Activated naive CD4-positive, alpha-beta T cell (primary cell): ENCODE data around the gene SLC24A5.
A peak's percentile ranks its signal among the peaks of the same experiment; 100 is the strongest.

Experiments
- DNase-seq, 4 experiments: peaks; one replicate each; lab custom pipeline; 2025; lab: John Stamatoyannopoulos, UW

The SLC24A5 gene

DNA sequence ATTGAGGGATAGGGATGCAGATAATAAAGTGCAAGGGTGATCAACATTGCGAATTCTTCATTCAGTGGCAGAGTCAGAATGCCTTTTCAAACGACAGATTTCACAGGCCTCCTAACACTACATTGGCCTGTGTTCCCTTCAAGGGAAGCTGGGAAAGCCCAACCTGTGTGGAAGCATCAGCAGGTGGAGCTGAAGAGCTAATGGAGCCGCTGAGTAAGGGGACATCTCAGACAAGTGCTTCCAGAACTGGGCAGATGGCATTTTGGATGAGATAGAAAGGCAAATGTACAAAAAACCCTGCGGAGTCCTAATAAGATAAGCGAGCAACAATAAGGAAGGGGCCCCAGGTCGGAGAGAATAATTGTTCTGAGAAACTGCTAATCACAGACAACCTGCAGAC, 8.5 kb upstream of the SLC24A5 start:
- DNase-seq: no peak

DNA sequence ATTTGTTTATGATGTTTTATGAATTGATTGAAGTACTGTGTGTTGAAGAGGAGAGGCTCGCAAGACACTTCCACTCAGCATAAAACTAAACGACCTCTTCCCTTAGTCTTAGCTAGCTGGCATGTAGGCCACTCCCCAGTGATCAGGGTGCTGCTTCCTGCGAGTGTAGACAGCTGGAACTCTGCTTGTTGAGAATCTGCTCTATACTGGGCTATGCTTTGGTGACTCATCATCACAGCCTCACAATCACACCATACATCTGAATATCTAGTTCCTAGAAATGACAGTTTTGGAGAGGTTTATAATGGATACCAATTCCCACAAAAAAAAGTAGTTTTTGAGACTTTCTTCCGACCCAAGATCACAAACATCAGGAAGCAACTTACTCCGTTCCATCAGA, 1.5 kb upstream of the SLC24A5 start:
- no peak for DNase-seq

DNA sequence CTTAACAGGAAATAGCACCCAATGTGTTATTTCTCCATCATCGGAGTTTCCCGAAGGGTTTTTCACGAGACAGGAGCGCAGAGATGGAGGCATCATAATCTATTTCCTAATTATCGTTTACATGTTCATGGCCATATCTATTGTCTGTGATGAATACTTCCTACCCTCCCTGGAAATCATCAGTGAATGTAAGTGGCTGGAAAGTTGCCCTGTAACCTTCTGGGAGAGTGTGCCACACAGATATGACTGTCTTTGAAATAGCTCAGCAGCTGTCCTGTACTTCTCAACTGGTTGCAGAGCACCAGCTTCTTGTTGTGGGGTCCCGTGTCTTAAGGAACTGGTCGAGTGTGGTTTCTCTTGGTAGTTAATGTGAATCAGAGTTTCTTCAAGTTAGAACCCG, 1.1 kb downstream of the SLC24A5 start:
- DNase-seq: no peak

DNA sequence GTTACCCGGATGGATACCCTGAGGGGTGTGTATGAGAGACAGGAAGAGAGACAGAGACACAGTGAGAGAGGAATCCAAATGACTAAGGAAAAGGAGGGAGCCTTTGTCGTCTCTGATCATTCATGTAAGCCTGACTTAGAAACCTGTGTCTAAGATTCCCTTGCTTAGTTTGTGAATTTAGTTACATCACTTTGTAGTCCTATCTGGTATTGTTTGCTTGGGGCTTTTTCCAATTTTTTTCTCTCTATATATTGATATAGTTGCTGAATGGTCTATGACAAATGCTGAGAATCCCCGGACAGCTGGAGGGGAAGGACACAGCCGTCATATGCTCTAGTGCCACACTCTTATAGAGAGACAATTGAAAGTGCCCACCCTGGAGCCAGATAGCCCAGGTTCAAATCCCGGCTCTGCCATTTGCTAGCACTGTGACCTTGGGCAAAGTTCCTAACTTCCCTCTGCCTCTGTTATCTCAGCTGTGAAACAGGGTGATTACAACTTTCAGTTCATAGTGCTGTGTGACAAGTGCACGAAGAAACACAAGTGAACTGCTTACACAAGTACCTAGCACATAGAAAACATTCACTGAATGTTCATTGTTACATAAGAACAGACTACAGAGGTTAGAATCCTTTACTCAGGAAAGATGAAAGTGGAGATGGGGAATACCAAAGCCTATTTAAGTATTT, 6.0 kb downstream of the SLC24A5 start:
- no peak for DNase-seq

DNA sequence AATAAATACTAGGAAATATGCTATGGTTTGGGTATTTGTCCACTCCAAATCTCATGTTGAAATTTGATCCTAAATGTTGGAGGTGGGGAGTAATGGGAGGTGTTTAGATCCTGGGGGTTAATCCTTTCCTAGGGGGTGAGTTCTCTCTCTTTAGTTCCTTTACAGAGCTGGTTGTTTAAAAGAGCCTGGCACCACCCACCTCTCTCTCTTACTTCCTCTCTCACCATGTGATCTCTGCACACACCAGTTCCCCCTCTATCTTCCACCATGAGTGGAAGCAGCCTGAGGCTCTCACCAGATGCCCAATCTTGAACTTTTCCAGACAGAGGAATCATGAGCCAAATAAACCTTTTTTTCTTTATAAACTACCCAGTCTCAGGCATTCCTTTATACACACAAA, 10.5 kb downstream of the SLC24A5 start:
- DNase-seq: no peak

DNA sequence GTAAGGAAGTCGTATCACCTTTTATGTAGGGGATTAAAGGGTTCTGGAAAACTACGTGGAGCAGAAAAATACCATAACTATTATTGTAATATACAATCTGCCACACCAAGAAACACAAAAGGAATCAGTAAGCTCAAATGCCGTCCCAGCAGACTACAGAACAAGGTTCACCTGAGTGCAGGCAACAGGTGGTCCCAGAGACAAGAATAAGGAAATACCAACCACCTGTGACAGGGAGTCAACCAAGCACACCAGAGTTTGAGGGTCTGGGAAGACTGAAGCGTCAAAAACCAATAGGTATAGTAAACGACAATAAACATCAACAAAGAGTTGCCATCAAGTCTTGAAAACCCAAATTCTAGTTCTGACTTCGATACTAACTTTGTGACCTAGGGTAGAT, 12.1 kb downstream of the SLC24A5 start:
- DNase-seq: no peak

DNA sequence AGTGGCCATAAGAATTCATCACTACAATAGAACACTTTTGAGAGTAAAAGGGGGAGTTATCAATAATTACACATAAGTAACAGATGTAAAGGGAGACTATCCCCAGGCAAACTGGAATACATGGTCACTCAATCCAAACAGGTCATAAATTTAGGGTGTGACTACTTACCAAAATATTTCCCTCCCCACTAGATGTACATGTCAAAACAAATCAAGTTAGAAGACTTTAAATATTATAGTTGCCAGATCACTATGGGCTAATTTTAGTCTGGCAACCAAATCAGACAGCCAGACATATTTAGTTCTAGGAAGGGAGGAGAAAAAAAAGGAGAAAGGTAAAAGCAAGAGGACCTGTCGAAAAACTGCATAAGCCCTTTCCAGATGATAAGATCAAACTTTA, 23.1 kb downstream of the SLC24A5 start:
- no peak for DNase-seq

DNA sequence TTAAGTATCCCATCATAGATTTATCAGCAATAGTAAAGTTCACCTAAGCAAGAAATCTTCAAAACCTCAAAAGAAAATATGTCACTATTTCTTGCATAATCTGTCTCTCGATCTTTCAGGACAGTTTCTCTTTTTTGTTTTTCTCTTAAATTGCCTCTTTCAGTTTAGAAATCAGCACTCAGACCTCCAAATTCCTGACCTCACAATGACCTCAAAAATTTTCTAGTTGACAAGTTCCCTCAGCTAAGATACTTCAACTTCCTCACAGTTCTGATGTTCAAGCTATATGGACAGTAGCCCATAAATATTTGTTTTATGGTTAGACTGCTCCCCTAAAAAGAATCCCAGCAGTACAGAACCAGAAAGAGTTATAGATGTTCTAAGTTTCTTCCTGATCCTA, 24.1 kb downstream of the SLC24A5 start:
- DNase-seq: no peak

DNA sequence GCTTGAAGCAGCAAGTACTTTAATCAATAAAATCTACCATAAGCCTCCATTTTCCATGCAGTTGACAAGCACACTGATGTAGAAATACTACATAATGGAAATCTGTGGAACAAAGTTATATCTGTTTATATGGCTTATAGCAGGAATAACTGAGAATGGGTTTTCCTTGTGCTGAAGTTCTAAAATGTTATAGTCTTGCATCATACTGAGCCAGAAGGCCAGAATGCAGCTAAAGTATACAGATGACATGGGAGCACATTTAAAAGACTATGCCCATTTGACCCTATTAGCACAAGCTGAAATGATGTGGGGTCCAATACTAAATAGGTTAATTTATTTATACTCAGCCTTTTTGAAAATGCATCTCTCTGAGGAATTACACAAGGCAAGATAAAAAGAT, 25.1 kb downstream of the SLC24A5 start:
- DNase-seq: no peak

DNA sequence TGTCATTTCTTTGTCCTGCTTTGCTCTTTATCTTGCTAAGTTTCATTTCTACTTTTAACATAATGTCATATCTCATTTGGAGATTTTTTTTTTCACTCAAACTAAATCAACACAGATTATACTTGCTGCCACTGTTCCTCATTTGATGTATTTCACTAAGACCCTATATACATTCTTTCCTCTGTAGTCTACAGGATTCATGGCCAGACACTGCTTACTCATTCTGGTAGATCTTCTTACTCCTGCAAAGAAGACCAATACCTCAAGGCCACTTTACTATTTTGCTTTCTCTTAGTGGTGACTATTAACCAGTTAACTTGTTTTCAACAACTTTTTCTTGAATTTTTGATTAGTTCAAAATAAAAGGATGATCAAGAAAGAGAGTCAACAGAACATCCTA, 26.6 kb downstream of the SLC24A5 start:
- no peak for DNase-seq

DNA sequence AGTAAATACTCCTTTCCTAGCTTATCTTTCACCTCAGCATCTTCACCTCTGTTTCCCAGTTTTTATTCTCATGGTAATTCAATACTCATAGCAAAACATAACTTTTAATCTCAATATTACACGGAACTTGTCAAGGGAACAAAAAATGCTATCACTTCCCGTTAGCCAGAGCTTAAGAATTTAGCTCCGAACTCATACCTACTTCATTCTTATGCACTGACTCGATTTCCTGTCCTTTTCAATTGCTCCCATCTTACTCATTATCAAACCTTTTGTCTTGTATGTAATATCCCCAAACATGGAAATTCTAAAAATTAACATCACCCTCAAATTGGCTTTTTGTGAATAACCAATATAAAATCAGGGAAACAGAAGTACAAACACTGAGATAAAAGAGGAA, 29.1 kb downstream of the SLC24A5 start:
- DNase-seq: no peak

DNA sequence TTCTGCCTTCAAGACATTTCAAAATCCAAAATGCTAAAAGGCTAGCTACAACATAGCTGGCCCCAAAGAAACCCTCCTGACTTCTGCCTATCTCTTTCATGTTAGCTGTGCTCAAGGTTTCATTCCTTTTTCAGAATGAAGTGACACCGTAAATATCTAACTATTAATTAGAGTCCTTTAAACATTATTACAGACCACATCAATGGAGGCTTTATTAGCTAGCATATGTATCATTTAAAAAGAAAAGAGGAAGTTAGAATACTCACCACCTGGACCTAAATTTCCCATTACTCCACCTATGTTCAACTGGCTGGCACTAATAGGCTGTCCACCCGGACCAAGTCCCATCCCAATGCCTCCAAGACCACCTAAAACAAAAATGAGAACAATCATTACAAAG, 32.7 kb downstream of the SLC24A5 start:
- DNase-seq: no peak

DNA sequence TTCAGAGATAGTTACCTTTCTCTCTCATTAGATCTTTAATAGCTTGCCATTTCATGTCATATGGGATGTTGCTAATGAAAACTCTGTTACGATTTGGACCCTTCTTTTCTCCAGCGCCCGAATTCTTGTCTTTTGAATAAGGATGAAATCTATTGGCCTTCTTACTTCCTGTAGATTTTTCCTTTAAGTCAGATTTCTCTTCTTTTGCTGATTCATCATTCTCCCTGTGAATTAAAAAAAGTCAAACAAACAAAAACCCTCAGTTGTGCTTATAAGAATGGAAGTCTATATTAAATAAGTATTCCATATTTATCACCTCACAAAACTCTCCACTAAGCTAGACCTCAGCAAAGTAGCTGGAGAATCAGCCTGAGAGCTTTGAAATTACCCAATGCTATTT, 47.8 kb downstream of the SLC24A5 start:
- DNase-seq: no peak

DNA sequence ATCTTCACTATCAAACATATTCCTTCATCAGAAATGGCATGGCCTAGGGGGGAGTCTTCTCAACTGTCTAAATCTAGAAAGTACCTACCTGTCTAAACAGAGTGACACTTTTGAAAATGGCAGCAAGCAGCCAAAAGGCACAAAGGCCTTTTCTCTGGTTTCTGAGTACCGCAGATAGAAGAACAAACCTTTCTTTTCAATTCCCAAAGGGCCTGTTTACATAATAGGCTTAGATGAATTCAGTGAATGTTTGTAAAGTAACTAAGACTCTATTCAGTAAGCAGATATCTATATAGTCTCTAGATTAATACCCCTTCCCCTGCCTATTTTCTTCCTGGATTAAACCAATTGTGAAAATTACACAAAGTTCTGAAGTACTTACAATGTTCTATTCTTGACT, 50.2 kb downstream of the SLC24A5 start:
- no peak for DNase-seq

DNA sequence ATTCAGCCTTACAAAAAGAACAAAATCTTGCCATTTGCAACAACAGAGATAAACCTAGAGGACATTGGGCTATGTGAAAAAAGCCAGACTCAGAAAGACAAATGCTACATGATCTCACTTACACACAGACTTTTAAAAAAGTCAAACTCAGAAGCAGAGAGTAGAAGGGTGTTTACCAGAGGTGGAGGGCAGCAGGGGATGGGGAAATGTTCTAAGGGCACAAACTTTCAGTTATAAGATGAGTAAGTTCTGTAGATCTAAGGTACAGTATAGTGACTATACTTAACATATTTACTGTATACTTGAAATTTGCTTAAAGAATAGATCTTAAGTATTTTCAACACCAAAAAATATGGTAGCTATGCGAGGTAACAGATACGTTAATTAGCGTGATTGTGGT, 54.3 kb downstream of the SLC24A5 start:
- no peak for DNase-seq

DNA sequence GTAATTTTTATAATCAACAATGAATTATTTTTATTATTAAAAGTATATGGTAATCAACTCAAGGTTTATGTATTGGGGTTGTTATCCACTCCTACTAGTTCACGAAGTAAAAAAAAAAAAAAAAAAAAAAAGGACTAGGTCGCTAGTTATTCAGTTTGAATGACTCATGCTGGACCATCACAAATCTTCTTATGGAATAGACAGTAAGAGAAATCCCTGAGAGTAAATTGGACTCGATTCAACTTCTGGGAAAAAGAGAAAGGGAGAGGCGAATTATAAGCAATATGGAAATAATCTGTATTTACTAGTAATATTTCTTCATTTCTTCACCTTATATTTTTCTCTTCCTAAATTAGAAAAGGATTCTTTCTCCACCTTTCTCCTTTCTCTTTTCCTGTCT, 55.3 kb downstream of the SLC24A5 start:
- no peak for DNase-seq

DNA sequence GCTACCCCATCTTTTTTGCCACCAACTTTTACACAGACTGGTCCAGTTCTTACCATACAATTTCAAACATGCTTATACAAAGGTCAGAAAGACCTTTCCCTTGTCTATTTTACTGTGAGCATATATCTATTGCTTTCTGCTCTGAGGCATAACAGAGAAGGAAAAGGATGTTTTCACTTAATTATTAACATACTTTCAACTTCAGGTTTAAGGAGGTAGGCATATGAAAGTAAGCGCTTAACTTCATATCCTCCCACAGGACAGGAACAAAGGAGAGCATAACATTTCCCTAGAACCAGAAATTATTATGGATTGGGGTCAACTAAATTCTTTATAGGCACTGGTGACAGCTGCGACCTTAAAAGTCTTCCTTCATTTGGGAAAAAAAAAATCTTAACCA, 56.2 kb downstream of the SLC24A5 start:
- no peak for DNase-seq

DNA sequence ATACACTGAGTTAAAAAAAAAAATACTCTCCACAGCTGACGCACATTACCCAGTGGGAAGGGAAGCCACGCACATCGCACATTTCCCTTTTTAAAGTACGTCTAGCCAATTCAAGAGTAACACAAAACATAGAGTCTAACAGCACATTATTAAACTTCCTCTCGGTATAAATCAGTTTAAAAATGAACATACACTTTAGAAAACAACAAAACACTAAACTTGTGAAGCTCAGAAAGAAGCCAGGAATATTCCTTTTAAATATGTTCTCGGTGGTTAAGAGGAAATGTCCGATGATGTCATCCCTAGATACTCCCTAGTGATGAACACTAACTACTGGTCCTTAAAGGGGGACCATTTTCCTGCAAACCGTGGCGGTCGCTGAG, 56.6 kb downstream of the SLC24A5 start:
- no peak for DNase-seq

DNA sequence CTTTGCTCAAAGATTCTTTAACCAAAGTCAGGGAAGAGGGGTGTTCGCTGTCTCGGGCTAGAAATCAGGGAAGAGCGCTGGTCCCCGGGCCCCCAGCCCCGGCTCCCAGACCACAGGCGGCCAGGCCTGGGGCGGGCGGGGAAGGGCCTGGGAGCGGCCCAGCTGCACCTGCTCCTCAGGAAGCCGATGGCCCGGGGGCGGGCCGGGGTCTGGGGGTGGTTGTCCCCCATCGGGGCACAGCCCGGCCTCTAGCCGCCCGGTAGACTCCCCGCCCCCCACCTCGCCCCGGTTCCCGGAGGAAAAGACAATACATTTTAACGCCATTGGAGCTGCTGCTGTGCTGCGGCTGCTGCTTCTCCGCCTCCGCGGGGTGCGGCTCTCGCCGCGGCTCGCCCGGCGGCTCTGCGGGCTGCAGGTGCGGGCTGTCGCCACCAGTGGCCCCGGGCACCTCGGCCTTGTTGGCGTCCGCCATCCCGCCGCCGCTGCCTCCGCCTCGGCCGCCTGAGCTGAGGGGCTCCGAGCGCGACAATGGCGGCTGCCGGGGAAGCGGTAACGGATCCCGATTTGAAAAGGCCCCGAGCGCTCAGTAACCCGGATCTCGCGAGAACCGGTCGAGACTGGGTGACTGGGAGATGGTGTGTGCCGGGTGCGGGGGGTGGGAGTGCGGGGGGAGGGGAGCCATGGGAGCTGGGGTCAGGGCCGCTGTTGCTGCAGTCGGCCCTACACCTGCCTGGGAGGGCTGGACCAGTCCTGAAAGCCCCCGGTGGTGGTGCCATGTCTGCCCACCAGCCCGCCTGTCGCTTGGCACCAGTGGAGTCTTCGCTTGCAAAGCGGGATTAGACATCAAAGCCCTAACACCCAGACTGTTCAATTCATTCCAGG, 57.2 kb downstream of the SLC24A5 start, which contains the start of gene MYEF2:
Gene MYEF2 (minus strand): TSS at position 530 of the 882 bp plus-strand sequence. CDS start 58 bp downstream, at position 472.
- peak in 3 of 4 experiments; percentile 11 to 38 (median 34) for DNase-seq

DNA sequence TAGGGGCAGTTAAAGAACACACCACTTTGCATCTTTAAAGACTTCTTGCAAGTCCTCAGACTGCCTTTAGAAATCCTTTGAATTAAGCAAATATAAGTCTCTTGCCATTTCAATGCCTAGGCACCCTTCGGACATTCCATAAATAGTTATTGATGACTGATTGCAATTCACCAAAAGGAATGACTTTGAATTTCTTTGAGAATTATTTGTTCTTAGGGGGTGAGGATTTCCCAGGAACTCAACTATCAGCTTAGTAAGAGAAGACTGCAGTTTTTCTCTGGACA, 57.8 kb downstream of the SLC24A5 start:
- no peak for DNase-seq

DNA sequence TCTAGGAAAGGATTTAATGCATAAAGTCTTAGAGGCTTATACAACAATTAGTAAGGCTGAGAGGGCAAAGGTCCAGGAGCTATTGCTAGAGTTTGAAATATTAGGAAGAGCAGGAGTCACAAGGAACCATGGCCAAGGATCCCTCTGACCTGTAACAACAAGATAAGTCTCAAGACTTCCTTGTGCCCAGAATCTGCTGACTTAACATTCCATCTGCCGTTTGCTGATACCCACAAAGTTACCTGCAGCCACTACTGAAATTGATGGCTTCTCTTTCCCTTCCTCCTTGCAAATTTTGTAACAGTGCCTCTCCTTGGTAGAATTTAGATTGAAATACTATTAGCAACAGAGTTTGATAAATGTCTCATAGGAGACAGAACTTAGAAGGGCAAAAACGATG, 62.0 kb downstream of the SLC24A5 start:
- no peak for DNase-seq

DNA sequence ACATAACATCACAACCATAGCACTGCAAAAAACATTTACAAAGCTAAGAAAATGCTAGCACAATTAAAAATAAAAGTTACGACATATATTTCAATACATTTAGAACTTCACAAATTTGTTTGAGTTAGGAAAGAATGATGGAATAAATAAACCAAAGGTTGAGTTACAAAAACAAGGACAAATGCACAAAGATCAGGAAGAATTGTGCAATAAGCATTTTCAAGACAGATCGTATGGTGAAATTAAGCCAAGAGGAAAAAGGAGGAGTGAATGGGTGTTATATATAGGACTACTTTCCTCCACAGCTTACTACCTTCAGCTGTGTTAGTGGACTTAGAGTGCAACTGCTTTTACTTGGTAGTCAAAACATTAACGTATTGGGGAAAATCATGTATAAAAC, 64.7 kb downstream of the SLC24A5 start:
- DNase-seq: no peak

DNA sequence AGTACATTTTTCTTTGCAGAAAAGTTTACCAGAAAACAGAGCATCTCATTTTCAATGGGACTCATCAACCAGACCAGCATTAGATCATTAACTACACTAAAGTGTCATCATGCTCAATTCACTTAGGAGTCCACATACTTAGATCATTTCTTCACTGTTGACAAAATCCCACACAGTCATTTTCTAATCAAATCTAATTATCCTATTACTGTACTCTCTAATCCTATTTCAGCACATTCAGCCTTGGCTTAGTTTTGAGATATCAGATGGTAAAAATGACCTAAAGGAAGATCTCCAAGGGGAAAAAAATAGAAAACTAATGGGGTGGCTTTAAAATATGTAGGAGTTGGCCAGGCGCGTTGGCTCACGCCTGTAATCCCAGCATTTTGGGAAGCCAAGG, 65.5 kb downstream of the SLC24A5 start:
- no peak for DNase-seq
